ENCODE data around the gene LEFTY1. TPM values are rescaled to one million over a fixed set of nuclear protein-coding genes. Genes with fewer than 3 reads are reported as not detected.
A peak's percentile ranks its signal among the peaks of the same experiment; 100 is the strongest.

LEFTY1 gene
- total and polyA plus RNA-seq, 9 of the 15 experiments (the other 6 are each of a cell fraction or from before 2014, with no cell fraction given): 0.07 to 0.24 (median 0.17) TPM; not detected in 5

DNA sequence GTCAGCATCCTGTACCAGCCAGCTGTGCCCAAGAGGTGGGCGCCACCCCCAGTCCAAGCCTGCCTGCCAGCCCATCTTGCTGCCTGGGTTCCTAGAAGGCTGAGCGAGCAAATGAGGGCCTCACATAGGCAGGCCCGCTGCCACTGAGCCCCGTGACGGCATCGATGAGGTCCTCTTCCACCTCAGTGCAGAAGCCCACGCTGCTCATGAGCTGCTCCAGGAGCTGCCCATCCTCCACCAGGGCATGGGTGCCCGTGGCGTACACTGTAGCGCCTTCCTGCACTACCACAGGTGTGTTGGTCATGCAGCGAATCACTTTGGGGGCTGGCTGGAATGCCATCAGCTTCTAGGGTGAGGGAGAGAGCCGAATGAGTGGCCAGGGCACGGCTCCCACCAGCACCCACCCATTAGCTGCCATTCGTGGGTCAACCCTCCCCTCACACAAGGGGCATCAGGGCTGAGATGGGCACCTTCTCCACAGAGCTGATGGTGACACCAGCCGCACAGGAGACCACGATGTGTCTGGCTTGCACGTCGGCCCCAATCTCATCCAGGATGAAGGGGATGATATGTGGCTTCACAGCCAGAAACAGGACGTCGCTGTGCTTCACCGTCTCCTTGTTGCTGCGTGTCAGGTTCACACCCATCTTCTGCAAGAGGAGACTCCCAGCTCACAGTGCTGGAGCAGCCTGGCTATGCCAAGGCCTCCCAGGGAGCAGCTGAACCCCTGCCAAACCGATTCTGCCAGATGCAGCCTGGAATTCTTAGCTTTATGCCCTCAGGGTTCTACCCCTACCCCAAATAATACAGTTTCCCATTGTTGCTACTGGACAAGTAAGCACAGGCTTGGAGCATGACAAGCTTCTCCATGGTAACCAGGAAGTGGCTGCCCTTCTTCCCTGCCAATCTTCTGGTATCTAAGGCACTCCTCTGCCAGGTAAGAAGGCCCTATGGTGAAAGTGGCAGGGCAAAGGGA is 33.1 kb upstream of the LEFTY1 start (continued):
- TF ChIP-seq CBFB (CRISPR knock-in tag; IDR thresholded peaks at IDR 0.05) (0 out of 2 replicates have a peak, but pooled peaks have one; percentile 9), KDM5B (IDR thresholded peaks at IDR 0.05; ENCODE audit: insufficient replicate concordance, low read depth, low read length) (peak; percentile 44), FOSL1 (tag; conservative IDR thresholded peaks at IDR 0.05) (no peak), ZNF23 (CRISPR knock-in tag; IDR thresholded peaks at IDR 0.05) (0 out of 2 replicates have a peak, but pooled peaks have one; percentile 23), ZBED1 (IDR thresholded peaks at IDR 0.05) (no peak), PHB (CRISPR knock-in tag; IDR thresholded peaks at IDR 0.05) (no peak), KDM4B (IDR thresholded peaks at IDR 0.05; ENCODE audit: borderline replicate concordance in 2 of 2, low read depth in 1 of 2) (no peak), MAZ (CRISPR knock-in tag; conservative IDR thresholded peaks at IDR 0.05 in 1 of 2, IDR thresholded peaks at IDR 0.05 in 1 of 2) (no peak), ELF1 (tag; IDR thresholded peaks at IDR 0.05) (peak; percentile 39; the same call in 1 of the 2 replicates), BRD4 (IDR thresholded peaks at IDR 0.05) (no peak), ZNF277 (CRISPR knock-in tag; IDR thresholded peaks at IDR 0.05; ENCODE audit: borderline replicate concordance) (no peak), STAG1 (CRISPR knock-in tag; IDR thresholded peaks at IDR 0.05; ENCODE audit: borderline replicate concordance) (no peak), ZNF232 (CRISPR knock-in tag; IDR thresholded peaks at IDR 0.05) (no peak), MAX (CRISPR knock-in tag; IDR thresholded peaks at IDR 0.05) (0 out of 2 replicates have a peak, but pooled peaks have one; percentile 14), NFYB (IDR thresholded peaks at IDR 0.05; ENCODE audit: extremely low read depth, insufficient read length) (no peak), RBM39 (optimal IDR thresholded peaks at IDR 0.05; ENCODE audit: low read depth, low read length) (no peak), POLR2AphosphoS5 (IDR thresholded peaks at IDR 0.05; ENCODE audit: control insufficient read depth, insufficient read depth, low read depth, low read length) (peak; percentile 4; the same call in 1 of the 2 replicates), SMARCE1 (IDR thresholded peaks at IDR 0.05) (no peak)
- TF ChIP-seq, protein P1, sequence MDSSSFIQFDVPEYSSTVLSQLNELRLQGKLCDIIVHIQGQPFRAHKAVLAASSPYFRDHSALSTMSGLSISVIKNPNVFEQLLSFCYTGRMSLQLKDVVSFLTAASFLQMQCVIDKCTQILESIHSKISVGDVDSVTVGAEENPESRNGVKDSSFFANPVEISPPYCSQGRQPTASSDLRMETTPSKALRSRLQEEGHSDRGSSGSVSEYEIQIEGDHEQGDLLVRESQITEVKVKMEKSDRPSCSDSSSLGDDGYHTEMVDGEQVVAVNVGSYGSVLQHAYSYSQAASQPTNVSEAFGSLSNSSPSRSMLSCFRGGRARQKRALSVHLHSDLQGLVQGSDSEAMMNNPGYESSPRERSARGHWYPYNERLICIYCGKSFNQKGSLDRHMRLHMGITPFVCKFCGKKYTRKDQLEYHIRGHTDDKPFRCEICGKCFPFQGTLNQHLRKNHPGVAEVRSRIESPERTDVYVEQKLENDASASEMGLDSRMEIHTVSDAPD (CRISPR knock-in tag; IDR thresholded peaks at IDR 0.05): no peak

Data from K562 (cell line).